ENCODE results near the gene MRPS16. TPM values are rescaled to one million over a fixed set of nuclear protein-coding genes. Genes with fewer than 3 reads are reported as not detected.
"Not testable (repeated sequence)": the region's sequence is repeated elsewhere in the genome, so short reads cannot be mapped to it uniquely, and the experiment has no call there.

The MRPS16 gene
- total RNA-seq, 4 donors from 2014 or later, result 41.8 to 57.6 (median 53.1) TPM

- Histone ChIP-seq H3K27ac (no peak overlapping the region), H3K4me3 (replicated peaks in 1 of 3) (no peak overlapping the region), H3K9me3 (no peaks in the 10 kb centered on the region), H3K36me3 (no peaks in the 10 kb centered on the region), H3K27me3 (no peaks in the 10 kb centered on the region), H3K4me1 (no peaks in the 10 kb centered on the region)
- intact Hi-C loops (cut with DNase I), result no loop called here
- TF ChIP-seq, protein P1, sequence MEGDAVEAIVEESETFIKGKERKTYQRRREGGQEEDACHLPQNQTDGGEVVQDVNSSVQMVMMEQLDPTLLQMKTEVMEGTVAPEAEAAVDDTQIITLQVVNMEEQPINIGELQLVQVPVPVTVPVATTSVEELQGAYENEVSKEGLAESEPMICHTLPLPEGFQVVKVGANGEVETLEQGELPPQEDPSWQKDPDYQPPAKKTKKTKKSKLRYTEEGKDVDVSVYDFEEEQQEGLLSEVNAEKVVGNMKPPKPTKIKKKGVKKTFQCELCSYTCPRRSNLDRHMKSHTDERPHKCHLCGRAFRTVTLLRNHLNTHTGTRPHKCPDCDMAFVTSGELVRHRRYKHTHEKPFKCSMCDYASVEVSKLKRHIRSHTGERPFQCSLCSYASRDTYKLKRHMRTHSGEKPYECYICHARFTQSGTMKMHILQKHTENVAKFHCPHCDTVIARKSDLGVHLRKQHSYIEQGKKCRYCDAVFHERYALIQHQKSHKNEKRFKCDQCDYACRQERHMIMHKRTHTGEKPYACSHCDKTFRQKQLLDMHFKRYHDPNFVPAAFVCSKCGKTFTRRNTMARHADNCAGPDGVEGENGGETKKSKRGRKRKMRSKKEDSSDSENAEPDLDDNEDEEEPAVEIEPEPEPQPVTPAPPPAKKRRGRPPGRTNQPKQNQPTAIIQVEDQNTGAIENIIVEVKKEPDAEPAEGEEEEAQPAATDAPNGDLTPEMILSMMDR (IDR thresholded peaks at IDR 0.05), result no peak
- TF ChIP-seq POLR2A (IDR thresholded peaks at IDR 0.05), result no peak
- DNase-seq, result no peak
- 94 to 95% methylated on average over 9 of the region's 9 CpGs for WGBS, 2 donors
Measured at GRCh38 chr10:73261362-73261995, 9.0 kb upstream of the MRPS16 start.

DNA sequence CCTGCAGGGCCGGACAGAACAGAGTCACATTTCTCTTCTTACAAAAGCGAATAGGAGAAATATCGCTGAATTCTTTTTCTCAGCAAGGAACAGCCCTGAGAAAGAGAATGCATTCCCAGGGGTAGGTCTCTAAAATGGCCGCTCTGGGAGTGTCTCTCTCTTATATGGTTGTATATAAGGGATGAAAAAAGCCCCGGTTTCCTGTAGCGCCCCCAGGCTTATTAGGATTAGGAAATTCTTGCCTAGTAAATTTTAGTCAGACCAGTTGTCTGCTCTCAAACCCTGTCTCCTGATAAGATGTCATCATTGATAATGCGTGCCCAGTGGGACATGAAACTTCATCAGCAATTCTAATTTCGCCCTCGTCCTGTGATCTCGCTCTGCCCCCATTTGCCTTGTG is 6.2 kb upstream of the MRPS16 start:
- H3K27ac ChIP-seq; DNase-seq; H3K4me3 ChIP-seq (replicated peaks in 1 of 3); intact Hi-C loops (cut with DNase I); H3K4me1 ChIP-seq; H3K36me3 ChIP-seq; H3K27me3 ChIP-seq; H3K9me3 ChIP-seq: not testable (repeated sequence)
- 95% methylated on average over 10 of the region's 10 CpGs for WGBS, 2 donors

GRCh38 chr10:73253225-73253555 is 746 bp upstream of the MRPS16 start:
- intact Hi-C loops (cut with DNase I), result no loop called here

GRCh38 chr10:73251683-73252444 is 580 bp downstream of the MRPS16 start:
- H3K27ac ChIP-seq, result peak overlapping the region; percentile 46 to 87 (median 64)
- intact Hi-C loops (cut with DNase I), result no loop called here
- no peaks in the 10 kb centered on the region for H3K9me3 ChIP-seq
- peaks cover 0 to 4% of the 10 kb centered on the region in 2 donors for H3K36me3 ChIP-seq
- DNase-seq, result no peak
- peaks cover 14 to 19% of the 10 kb centered on the region in 2 donors for H3K4me1 ChIP-seq
- no peaks in the 10 kb centered on the region for H3K27me3 ChIP-seq
- peak overlapping the region; percentile 43 to 59 (median 48) for H3K4me3 ChIP-seq (replicated peaks in 1 of 3)
- 10 to 14% methylated on average over 23 of the region's 23 CpGs for WGBS, 2 donors
- TF ChIP-seq, protein P1 (IDR thresholded peaks at IDR 0.05), result no peak
- no peak for TF ChIP-seq POLR2A (IDR thresholded peaks at IDR 0.05)

More at GRCh38 chr10:73253225-73253555, 746 bp upstream of the MRPS16 start:
- TF ChIP-seq, protein P1 (IDR thresholded peaks at IDR 0.05), result no peak
- TF ChIP-seq POLR2A (IDR thresholded peaks at IDR 0.05), result no peak
- Histone ChIP-seq H3K27ac (peak overlapping the region; percentile 10 to 87 (median 64)), H3K27me3 (no peaks in the 10 kb centered on the region), H3K4me1 (peaks cover 14 to 15% of the 10 kb centered on the region in 2 donors), H3K4me3 (replicated peaks in 1 of 3) (peak overlapping the region in 2 of 3 donors; percentile 48 to 59), H3K9me3 (no peaks in the 10 kb centered on the region), H3K36me3 (peaks cover 0 to 4% of the 10 kb centered on the region in 2 donors)
- 0 to 1% methylated on average over 4 of the region's 4 CpGs for WGBS, 2 donors
- no peak for DNase-seq

DNA sequence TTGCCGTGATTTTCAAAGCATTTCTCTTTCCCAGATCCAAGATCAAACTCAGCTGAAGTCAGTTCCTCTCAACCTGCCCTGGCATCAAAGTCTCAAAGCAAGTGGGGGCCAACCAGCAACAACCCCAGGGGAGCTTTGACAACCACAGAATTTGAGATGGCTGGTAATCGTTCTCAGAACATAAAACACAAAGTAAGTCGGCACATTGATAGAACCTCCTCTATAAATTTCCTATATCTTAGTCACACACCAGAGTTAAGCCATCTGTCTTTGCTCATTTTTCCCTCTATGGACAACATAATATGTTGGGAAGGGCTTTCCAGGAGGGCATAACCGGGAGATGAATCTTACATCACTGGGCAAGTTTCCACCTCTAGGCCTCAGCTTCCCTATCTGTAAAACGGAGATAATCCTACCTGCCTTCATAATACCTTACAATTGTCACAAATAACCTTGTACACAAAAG is 4.2 kb downstream of the MRPS16 start:
- WGBS, 2 donors, result 88% methylated on average over 5 of the region's 5 CpGs
- Histone ChIP-seq H3K27ac (no peak overlapping the region), H3K27me3 (no peaks in the 10 kb centered on the region), H3K9me3 (no peaks in the 10 kb centered on the region), H3K36me3 (peaks cover 1 to 13% of the 10 kb centered on the region in 2 donors), H3K4me1 (peaks cover 19 to 22% of the 10 kb centered on the region in 2 donors), H3K4me3 (replicated peaks in 1 of 3) (no peak overlapping the region)
- intact Hi-C loops (cut with DNase I), result no loop called here
- TF ChIP-seq POLR2A (IDR thresholded peaks at IDR 0.05), result no peak
- TF ChIP-seq, protein P1 (IDR thresholded peaks at IDR 0.05), result no peak
- DNase-seq, result no peak
